HL-60 (cell line): Measurements from ENCODE around the gene ACTL6B.

ENCODE experiments used
- CTCF ChIP-seq: IDR thresholded peaks from one replicate; pipeline ENCODE4 v1.5.1; 2011; ENCODE audit warnings: low read length, control low read depth, inconsistent platforms; ENCODE audit not compliant: insufficient read depth
- POLR2AphosphoS5 ChIP-seq: IDR thresholded peaks from 2 replicates; pipeline ENCODE4 v1.6.1; 2012; ENCODE audit warnings: low read depth
- REST ChIP-seq: IDR thresholded peaks from 2 replicates; pipeline ENCODE4 v1.6.1; 2012; ENCODE audit warnings: low read depth; ENCODE audit not compliant: insufficient replicate concordance

DNA sequence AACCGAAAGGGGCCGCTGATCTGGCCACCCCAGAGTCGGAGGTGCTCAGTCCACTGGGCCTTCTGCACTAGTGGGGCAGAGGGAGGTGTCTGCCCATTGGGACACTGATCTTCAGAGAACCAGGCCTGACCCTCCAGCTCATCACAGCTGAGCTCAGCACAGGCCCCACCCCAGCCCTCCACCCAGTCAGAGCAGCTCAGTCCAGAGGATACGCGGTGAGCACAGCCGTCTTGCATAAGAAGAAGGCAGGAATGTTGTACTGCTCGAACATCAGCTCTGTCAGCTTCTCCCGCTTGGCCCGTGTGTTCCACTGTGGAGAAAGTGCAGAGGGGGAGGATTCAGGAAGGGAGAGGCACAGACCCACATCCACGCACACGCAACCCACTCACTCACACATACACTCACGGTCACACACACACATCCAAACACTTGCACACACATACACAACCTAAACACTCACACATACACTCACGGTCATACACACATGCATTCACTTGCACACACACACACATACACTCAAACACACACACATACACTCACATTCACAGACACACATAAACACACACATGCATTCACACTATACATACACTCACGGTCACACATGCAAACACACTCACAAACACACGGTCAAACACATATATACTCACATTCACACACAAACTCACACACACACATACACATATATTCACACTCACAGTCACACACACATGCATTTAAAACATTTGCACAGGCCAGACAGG, 6.3 kb downstream of the ACTL6B start:
- TF ChIP-seq CTCF, result no peak
- no peak for TF ChIP-seq POLR2AphosphoS5
- no peak for TF ChIP-seq REST
